Kasumi-1 (cell line): ENCODE results near the gene MTA1.
A peak's percentile ranks its signal among the peaks of the same experiment; 100 is the strongest.

ENCODE experiments used
- DNase-seq, 2 experiments: peaks; one replicate each; lab custom pipeline; 2025; lab: John Stamatoyannopoulos, UW

Gene MTA1

GRCh38 chr14:105386581-105387529 lies 32.8 kb upstream of the MTA1 start:
- DNase-seq: no peak

GRCh38 chr14:105387530-105387922 lies 32.1 kb upstream of the MTA1 start:
- no peak for DNase-seq

DNA sequence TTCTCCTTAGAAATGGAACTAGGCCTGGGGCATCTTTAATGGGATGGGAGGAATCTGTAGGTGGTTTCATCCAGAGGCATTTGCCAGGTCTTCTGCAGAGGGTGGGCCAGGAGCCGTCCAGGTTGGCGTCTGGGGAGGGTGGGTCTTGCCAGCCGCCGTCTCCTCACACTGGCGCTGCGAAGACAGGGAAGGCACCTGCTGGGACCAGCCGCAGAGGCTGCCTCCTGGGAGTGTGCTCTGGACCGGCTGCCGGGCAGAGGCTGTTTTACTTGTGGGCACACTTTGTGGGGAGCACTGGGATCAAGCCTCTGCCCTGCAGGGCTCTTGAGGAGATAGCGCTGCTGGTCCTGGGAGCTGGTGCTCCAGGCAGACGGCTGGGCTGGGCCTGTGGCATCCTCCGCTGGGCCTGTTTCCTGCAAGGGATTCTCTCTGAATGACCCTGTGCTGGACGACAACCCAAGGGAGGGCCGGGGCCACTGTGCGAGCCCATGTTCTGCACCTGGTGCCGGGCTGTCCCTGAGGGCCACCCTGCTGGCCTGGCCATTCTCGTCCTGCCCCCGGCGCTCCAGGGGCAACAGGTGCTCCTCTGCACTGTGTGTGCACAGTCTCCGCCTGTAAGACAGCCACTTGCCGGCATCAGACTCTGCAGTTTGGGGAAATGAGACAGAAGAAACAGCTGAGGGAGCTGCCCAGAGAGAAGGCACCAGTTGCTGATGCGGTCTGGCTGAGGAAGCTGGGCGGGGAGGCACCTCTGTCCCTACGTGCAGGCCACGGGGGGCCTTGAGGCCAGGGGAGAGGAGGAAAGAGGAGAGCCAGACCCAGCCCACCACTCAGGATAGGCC lies 31.3 kb upstream of the MTA1 start:
- peak in 1 of 2 experiments; percentile 26 for DNase-seq

DNA sequence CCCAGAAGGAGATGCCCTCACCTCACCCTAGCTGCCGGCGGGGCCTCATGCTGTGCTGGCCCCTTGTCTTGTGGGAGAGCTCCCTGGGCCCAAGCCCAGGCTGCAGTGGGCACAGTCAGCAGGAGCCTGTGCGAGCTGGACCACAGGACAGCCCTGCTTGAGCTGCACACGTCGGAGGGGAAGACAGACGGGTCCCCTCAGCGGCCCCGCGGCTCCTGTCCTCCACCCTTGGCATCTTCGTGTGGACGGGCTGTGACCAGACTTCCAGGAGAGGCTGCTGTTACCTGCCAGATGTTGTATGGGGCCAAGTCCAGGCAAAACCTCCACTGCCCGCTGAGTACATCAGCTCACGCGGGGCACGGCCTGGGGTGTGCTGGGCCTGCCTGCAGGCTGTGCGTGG lies 30.7 kb upstream of the MTA1 start:
- DNase-seq: no peak

GRCh38 chr14:105389534-105389933 lies 30.1 kb upstream of the MTA1 start:
- no peak for DNase-seq

GRCh38 chr14:105389976-105390848 lies 29.4 kb upstream of the MTA1 start:
- DNase-seq: peak; percentile 60 to 72

DNA sequence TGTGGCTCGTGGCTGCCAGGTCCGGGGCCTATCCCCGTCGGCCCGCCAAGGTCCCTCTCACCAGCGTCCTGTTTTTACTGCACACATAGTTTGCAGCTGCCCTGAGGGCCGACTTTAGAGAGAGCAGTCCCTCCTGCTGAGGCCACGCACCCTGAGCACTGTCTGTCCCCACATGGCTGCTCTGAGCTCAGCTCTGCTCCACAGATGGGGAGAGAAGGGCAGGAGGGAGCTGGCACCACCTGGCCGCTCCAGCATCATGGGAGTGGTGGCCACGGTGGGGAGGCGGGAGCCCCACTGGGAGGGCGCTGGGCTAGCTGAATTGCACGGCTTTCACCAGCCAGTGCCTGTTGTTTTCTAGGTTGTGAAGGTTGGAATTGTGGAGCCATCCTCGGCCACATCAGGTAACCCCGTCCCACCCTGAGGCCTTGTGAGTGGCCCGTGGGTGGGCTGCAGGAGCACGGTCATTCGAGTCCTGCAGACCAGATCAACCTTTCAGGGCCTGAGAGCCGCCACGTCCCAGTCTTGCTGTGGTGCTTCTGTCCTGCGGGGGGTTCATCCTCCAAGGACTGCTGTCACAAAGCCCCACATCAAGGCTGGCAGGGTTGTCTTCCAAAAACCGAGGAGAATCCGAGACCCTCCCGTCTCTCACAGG lies 28.7 kb upstream of the MTA1 start:
- no peak for DNase-seq

DNA sequence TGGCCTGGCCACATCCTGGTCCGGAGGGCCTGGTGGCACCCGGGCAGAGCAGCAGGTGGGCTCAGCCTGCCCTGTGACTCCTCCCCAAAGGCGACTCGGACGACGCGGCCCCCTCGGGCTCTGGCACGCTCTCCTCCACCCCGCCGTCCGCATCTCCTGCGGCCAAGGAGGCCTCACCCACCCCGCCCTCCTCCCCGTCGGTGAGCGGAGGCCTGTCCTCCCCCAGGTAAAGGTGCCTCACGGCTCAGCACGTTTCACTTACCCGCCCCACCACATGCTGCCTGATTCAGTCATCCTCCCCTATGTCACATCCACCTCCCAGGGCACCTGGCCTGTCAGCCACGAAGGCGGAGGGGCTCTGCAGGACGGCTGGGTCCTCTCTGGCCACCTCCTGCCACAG lies 28.1 kb upstream of the MTA1 start:
- no peak for DNase-seq

DNA sequence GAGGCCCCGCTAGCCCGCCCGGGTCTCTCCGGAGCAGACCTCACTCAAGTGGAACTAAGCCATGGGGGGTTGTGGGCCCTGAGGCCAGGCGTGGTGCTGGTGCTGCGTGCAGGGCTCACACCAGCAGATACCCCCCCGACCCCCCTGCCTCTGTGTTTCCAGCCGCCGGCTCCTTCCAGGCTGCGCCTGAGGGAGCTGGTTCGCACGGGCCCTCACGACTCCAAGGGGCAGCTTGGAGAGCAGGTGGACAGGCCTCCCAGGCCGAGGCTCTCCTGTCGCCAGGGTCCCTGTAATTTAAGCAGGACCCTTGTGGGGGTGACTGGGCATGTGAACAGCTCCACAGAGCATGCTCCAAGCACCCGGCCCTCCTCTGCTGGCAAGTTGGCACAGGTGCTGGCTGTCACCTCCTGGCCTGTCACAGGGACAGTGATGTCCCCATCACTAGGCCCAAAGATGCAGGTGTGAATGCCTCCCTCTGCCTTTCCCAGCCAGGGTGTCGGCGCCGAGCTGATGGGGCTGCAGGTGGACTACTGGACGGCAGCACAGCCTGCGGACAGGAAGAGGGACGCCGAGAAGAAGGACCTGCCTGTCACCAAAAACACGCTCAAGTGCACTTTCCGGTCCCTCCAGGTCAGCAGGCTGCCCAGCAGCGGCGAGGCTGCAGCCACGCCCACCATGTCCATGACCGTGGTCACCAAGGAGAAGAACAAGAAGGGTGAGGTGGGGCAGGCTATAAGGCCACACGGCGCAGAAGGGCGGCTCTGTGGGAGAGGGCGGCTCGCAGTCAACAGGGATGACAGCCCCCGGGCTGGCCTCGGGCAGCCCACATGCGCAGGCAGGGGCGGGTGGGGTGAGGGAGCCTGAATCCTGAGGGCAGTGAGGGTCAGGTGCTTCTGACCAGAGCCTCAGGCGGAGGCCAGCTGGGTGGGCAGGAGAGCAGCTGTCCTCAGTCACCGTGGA lies 27.2 kb upstream of the MTA1 start:
- DNase-seq: no peak

- no peak for DNase-seq
These were observed 26.5 kb upstream of the MTA1 start for GRCh38 chr14:105393151-105393550.

GRCh38 chr14:105394714-105395537 lies 24.7 kb upstream of the MTA1 start:
- no peak for DNase-seq

GRCh38 chr14:105395538-105395854 lies 24.1 kb upstream of the MTA1 start:
- DNase-seq: no peak

- DNase-seq: no peak
These were observed 22.2 kb upstream of the MTA1 start for GRCh38 chr14:105397350-105397931.

- DNase-seq: peak; percentile 76 to 90
These were observed 21.4 kb upstream of the MTA1 start, which contains the start of gene TEX22 for GRCh38 chr14:105398044-105398725. Gene TEX22 (plus strand): TSS chr14:105398538. CDS start chr14:105399341, 803 bp downstream.

GRCh38 chr14:105398726-105399465 lies 20.7 kb upstream of the MTA1 start:
- peak in 1 of 2 experiments; percentile 49 for DNase-seq

DNA sequence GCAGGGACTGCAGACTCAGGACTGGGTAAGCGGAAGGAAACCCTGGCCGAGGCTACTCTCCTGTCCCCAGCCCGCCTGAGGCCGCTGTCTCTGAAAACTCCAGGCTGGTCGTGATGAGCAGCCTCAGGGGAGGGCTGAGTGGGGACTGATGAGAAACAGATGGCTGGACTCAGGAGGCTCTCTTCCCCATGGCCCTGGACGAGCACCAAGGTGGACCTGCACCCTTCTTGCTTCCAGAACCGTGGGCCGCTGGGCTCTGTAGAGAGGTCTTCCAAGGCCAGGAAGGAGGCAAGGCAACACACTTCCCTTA lies 20.2 kb upstream of the MTA1 start:
- DNase-seq: no peak

- DNase-seq: no peak
These were observed 19.6 kb upstream of the MTA1 start for GRCh38 chr14:105400016-105400415.

DNA sequence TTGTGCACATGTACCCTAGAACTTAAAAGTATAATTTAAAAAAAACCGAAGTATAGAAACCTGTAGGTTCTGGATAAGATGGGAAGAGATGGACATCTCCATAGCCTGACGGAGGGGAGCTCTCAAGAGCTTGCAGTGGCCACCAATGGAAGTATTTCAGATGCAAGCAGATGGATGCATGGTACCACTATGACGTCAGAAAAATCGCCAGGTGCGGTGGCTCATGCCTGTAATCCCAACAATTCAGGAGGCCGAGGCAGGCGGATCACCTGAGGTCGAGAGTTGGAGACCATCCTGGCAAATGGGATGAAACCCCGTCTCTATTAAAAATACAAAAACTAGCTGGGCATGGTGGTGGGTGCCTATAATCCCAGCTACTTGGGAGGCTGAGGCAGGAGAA lies 17.9 kb upstream of the MTA1 start:
- no peak for DNase-seq
